Middle frontal gyrus (tissue), 1 donor: ENCODE results near the gene SPATA18.
"Not testable (repeated sequence)": the region's sequence is repeated elsewhere in the genome, so short reads cannot be mapped to it uniquely, and the experiment has no call there.

Source experiments
- DNase-seq: peaks from one replicate; pipeline ENCODE4 v3.0.0-alpha.2; 2015; ENCODE audit warnings: low spot score; ENCODE audit errors: extremely low spot score

SPATA18 gene

GRCh38 chr4:52051615-52052474 is 741 bp downstream of the SPATA18 start:
- no peak for DNase-seq

DNA sequence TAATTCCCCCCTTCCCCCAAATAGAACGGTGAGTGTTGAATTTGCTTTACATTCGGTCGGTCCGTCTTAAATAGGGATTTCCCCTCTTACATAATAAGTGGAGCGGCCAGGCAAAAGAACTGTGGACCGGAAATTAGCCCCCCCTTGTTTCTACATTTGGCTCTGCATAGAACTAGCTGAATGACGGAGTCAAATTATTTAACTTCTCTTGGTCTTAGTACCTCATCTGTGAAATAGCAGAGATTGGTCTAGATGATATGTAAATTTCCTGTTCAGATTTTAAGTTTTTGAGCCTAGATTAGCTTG is 1.3 kb downstream of the SPATA18 start:
- no peak for DNase-seq

DNA sequence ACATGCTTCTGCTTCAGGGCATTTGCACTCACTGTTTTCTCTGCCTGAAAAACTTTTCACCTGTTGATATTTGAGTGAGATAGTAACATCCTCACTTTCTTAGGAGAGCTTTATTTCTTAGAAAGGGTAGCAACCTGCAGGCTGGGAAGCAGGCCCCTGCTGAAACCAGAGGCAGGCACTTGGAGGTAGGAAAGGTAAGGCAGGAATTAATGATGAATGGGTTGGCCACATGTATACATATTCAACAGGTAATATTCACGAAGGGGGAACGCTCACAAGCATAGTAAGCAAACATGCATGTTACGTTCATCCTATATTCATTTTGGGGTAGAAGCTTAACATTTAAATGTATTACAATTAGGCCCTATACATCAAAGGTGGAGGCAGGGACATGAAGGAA is 3.1 kb downstream of the SPATA18 start:
- DNase-seq = no peak

DNA sequence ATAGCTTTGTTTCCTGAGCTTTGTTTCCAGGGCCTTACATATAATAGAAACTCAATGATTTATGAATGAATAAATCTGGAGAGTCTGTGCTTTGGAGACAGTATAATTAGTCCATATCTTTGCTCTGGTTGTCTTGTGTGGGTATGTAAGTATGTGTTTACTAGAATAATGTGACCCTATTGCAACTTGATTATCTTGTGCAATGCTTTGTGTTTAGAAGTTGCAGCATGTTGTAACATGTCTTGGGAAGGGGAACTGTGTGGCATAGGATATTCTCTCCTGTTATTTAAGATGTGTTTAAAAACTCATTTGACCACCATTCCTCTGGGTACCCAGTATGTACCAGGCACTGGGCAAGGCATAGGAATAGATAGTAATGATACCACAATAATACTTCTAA is 6.1 kb downstream of the SPATA18 start:
- DNase-seq = no peak

DNA sequence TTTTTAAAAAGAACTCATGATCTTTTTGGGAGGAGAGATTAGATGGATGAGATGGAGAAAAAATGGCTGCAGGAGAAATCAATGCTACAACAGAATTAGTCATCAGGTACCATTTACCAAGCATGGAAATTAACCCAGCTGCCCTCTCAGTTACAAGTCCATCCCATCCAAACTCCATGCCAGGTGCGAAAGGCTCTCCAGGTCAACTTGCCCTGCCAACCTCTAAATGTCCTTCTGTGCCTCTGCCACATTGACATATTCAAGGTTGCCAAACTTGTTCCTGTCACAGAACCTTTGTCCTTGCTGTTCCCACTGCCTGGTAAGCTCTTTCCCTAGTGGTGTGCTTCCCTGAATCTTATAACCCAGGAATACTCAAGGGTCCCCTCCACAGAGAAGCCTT is 7.2 kb downstream of the SPATA18 start:
- DNase-seq = no peak

GRCh38 chr4:52059372-52059771 is 8.3 kb downstream of the SPATA18 start:
- DNase-seq = no peak

DNA sequence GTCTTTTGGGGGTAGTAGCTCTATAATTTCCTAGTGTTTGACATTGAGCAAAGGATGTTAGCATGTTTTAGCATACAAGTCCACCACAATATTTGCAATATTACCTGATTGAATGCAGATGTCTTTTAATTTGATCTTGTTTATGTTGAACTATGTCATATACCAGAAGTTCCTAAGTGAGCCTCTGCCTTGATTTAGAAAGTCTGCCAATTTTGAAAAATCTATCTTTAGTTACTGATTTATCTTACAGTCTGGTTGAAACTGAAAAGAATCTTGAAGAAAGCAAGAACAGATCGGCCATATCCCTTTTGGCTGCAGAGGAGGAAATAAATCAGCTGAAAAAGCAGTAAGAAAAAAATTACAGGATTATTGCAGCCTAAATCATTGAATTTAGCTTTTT is 18.5 kb downstream of the SPATA18 start:
- no peak for DNase-seq

- no peak for DNase-seq
Measured at GRCh38 chr4:52071791-52072546, 20.9 kb downstream of the SPATA18 start.

GRCh38 chr4:52076731-52077130 is 25.6 kb downstream of the SPATA18 start:
- no peak for DNase-seq

- DNase-seq = no peak
Measured at GRCh38 chr4:52079659-52080058, 28.6 kb downstream of the SPATA18 start.

- no peak for DNase-seq
Measured at GRCh38 chr4:52081216-52081615, 30.1 kb downstream of the SPATA18 start.

- not testable (repeated sequence) for DNase-seq
Measured at GRCh38 chr4:52086425-52086824, 35.3 kb downstream of the SPATA18 start.

DNA sequence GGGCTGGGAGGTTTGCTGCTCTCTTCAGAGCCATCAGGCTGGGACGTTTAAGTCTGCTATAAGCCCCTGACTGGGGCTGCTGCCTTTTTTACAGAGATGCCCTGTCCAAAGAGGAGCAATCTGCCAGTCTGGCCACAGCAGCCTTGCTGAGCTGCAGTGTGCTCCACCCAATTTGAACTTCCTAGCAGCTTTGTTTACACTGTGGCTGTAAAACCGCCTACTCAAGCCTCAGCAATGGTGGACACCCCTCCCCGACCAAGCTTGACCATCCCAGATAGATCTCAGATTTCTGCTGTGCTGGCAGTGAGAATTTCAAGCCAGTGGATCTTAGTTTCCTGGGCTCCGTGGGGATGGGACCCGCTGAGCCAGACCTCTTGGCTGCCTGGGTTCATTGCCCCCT is 40.7 kb downstream of the SPATA18 start:
- DNase-seq = no peak

GRCh38 chr4:52093466-52093865 is 42.4 kb downstream of the SPATA18 start:
- no peak for DNase-seq

DNA sequence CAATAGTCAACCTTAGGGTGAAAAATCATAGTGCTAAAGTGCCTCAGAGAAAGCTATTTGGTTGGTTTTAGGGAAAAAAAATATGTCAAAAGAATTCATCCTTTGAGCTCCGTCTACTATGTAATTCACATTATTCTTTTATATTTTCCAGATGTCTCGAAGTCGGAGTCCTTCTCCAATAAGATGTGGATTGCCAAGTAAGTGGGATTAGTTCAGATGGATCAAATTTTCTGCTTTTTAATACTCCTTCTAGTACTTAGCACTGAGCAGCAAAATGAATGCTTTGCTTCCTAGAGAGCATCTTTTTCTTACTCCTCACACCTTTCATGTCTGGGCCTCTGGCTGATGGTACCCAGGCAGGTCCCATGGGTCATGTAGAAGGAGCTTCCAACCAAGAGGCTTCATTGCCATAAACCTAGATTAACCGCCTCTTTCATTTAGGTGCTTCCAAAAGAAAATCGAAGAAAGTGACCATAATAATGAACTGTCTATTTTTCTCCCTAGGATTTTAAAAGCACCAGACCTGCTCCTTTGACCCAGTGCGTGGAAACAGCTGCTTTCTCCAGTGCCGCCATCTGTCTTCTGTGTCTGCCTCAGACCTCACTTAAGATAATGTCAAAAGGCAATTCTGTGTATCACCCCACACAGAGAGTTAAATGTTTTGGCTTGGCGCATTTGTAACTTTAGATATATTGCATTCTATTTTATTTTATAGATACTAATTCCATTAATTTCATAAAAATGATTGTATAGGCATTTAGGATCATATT is 43.5 kb downstream of the SPATA18 start:
- no peak for DNase-seq

DNA sequence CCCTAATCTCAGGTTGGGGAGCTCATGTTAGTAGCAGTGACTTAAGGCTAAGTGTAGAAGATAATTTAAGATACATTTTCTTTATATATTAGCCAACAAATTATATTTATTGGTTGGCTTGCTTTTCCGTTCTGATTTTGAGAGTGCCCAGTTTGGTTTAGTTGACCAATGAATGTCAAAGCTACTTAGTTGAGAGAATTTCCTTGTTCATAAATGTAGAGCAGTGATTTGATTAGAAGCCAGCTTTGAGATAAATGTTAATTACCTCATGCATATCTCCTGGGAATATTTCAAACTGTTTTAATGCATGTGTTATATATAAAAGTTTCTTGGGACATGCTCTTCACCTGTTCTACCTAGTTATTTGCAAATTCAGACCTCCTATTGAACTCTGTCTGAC is 44.3 kb downstream of the SPATA18 start:
- DNase-seq = no peak

GRCh38 chr4:52096048-52096447 is 44.9 kb downstream of the SPATA18 start:
- no peak for DNase-seq

DNA sequence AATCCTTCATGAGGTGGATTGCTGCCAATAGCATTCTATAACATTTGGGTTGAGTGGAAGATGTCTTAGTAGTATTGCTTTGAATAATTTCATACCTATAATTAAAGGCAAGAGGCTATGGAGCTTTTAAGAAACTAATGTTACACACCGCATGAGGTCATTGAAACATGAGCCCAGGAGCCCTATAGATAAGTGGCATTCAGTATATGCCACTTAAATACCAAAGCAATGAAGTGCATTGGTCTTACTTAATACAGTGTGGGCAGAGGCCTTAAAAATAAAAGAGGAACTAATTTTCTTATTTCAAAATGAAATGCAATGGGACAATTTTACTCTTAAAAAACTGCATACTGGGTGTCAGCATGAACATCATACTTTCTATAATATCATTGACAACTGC is 47.5 kb downstream of the SPATA18 start:
- DNase-seq = no peak

GRCh38 chr4:52099860-52100461 is 48.9 kb downstream of the SPATA18 start:
- no peak for DNase-seq

GRCh38 chr4:52102587-52102986 is 51.5 kb downstream of the SPATA18 start:
- DNase-seq = no peak

DNA sequence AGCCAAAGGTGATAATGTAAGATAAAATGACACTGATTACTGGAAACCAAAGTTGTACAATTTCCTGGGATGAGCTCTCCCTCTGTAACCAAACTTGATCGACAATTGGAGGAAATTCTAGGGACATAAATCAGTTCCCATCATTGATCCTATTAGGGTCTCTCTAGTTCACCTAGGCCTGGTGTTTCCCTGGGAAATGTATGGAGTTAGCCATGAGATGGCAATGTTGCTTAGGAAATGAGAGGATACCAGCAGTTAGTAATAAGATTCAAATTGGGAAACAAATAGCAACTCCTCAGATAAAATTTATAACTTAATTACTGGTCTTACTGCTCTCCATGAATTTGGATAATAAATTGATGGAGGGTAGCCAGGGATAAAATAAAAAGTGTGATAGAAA is 52.2 kb downstream of the SPATA18 start:
- no peak for DNase-seq

- no peak for DNase-seq
Measured at GRCh38 chr4:52105276-52105675, 54.2 kb downstream of the SPATA18 start.
